HG03108 (cell line): ENCODE results near the gene HGFAC.

Experiments used
- ATAC-seq: cut with Tn5 transposase; IDR thresholded peaks from one replicate; pipeline ENCODE4 v1.9.1; 2021; ENCODE audit warnings: moderate library complexity; ENCODE audit not compliant: unreplicated experiment

The HGFAC gene

GRCh38 chr4:3423406-3423805 is 18.4 kb upstream of the HGFAC start:
- no peak for ATAC-seq

- no peak for ATAC-seq
These were observed 17.8 kb upstream of the HGFAC start for GRCh38 chr4:3423952-3424351.

GRCh38 chr4:3424522-3425095 is 17.2 kb upstream of the HGFAC start:
- no peak for ATAC-seq

GRCh38 chr4:3426465-3427133 is 15.2 kb upstream of the HGFAC start:
- ATAC-seq: no peak

GRCh38 chr4:3427134-3427476 is 14.7 kb upstream of the HGFAC start:
- ATAC-seq: no peak

GRCh38 chr4:3427706-3428446 is 13.9 kb upstream of the HGFAC start:
- ATAC-seq: no peak

GRCh38 chr4:3429651-3430050 is 12.1 kb upstream of the HGFAC start:
- ATAC-seq: no peak

GRCh38 chr4:3430524-3430923 is 11.2 kb upstream of the HGFAC start:
- ATAC-seq: no peak

GRCh38 chr4:3431446-3431993 is 10.2 kb upstream of the HGFAC start:
- no peak for ATAC-seq

GRCh38 chr4:3432381-3432790 is 9.4 kb upstream of the HGFAC start:
- no peak for ATAC-seq

- no peak for ATAC-seq
These were observed 8.5 kb upstream of the HGFAC start for GRCh38 chr4:3433138-3433869.

- ATAC-seq: no peak
These were observed 6.7 kb upstream of the HGFAC start for GRCh38 chr4:3434881-3435685.

GRCh38 chr4:3435686-3435956 is 6.1 kb upstream of the HGFAC start:
- ATAC-seq: no peak

GRCh38 chr4:3436048-3436797 is 5.5 kb upstream of the HGFAC start:
- ATAC-seq: no peak

- no peak for ATAC-seq
These were observed 4.8 kb upstream of the HGFAC start for GRCh38 chr4:3436798-3437581.

- ATAC-seq: no peak
These were observed 4.2 kb upstream of the HGFAC start for GRCh38 chr4:3437582-3437936.

- ATAC-seq: no peak
These were observed 3.5 kb upstream of the HGFAC start for GRCh38 chr4:3437998-3438846.

- ATAC-seq: no peak
These were observed 3.0 kb upstream of the HGFAC start for GRCh38 chr4:3438847-3439180.

GRCh38 chr4:3439391-3439790 is 2.4 kb upstream of the HGFAC start:
- ATAC-seq: no peak
